Measurements from ENCODE around the gene GSG1L. TPM values are rescaled to one million over a fixed set of nuclear protein-coding genes. Genes with fewer than 3 reads are reported as not detected.
A peak's percentile ranks its signal among the peaks of the same experiment; 100 is the strongest.

GSG1L gene
- total and polyA plus RNA-seq, 9 of the 15 experiments (the other 6 are each of a cell fraction or from before 2014, with no cell fraction given) = not detected

DNA sequence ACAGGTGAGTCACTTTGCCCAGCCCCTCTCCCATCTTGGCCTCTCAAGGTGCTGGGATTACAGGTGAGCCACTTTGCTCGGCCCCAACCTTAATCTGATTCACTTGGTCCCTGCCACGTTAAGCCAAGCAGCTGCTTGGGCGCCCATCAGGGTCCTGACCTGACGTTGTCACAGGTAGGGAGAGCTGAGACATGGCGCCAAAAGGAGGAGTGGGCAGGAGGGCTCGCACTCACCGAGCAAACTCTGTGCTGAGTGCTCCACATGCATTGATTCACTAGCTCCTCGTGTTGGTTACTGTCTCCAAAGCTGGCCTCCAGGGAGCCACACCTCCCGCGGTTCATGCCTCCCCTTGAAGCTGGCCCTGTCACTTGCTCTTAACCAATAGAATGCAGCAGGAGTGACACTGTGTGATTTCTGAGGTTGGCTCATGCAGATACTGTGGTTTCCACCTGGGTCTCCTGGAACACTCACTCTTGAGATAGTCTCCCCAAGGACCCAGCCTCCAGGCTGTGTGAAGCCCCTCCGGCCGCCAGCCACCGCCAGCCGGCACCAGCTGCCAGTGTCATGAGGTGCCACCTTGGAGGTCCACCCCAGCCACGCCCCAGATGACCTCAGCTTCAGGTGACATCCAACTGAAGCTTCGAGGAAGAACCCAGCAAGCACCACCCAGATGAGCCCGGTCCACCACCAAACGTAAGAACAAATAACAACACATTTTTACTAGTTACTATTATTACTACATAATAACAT is 223.0 kb downstream of the GSG1L start:
- in situ Hi-C loops (cut with MboI) = no loop called here
- no peaks in the 10 kb centered on the region for H3K9me1 ChIP-seq (ENCODE audit: control insufficient read depth, insufficient read depth, low read length)
- peaks cover 10 to 29% of the 10 kb centered on the region in 2 experiments; a peak in 4 of 5 replicates for H3K27me3 ChIP-seq (ENCODE audit: control insufficient read depth in 2 of 2, insufficient read depth in 2 of 2, low read length in 2 of 2)
- POLR2A ChIA-PET = no interaction called here
- H3K4me1 ChIP-seq (replicated peaks in 1 of 2; ENCODE audit: control insufficient read depth in 2 of 2, insufficient read depth in 2 of 2, low read length in 2 of 2) = no peaks in the 10 kb centered on the region; a peak in 2 of 5 replicates
- H3K4me2 ChIP-seq (ENCODE audit: insufficient read depth, low read length) = no peak overlapping the region
- H3K4me3 ChIP-seq = no peak overlapping the region
- TF ChIP-seq NFYB (IDR thresholded peaks at IDR 0.05; ENCODE audit: extremely low read depth, insufficient read length) = peak; percentile 2
- no peak for TF ChIP-seq BHLHE40 (IDR thresholded peaks at IDR 0.05; ENCODE audit: low read length)
- intact Hi-C loops (cut with micrococcal nuclease) = no loop called here
- 2% methylated on average over 18 of the region's 18 CpGs for WGBS (ENCODE audit: insufficient coverage, low coverage, missing lambda C conversion rate)
- H3K9ac ChIP-seq (ENCODE audit: insufficient read depth in 1 of 2, low read depth in 2 of 2, low read length in 2 of 2) = no peak overlapping the region
- DNase-seq (ENCODE audit: extremely low read depth in 1 of 4, low spot score in 3 of 4) = peak in 1 of 4 experiments; percentile 4
- H4K20me1 ChIP-seq (replicated peaks; ENCODE audit: control insufficient read depth, insufficient read depth, low read length) = peaks cover 5% of the 10 kb centered on the region; the same call in 1 of the 2 replicates
- FAIRE-seq = no peak
- no peak; the same call in 2 of the 3 replicates for ATAC-seq
- no TSS peak for BruUV-seq (replicated peaks)
- H3K36me3 ChIP-seq (ENCODE audit: control insufficient read depth, insufficient read depth, low read length) = no peaks in the 10 kb centered on the region
- CTCF ChIA-PET (ENCODE audit: low intra/inter-chr PET ratio) = no interaction called here
- H2AFZ ChIP-seq (ENCODE audit: low read depth, low read length) = no peak overlapping the region
- H3K79me2 ChIP-seq (ENCODE audit: control insufficient read depth, insufficient read depth, low read length) = no peaks in the 10 kb centered on the region
- no peaks in the 10 kb centered on the region for H3K9me3 ChIP-seq (replicated peaks; ENCODE audit: control insufficient read depth, insufficient read depth, low read depth, low read length)
- H3K27ac ChIP-seq (ENCODE audit: extremely low read depth, low read depth, low read length) = no peak overlapping the region

DNA sequence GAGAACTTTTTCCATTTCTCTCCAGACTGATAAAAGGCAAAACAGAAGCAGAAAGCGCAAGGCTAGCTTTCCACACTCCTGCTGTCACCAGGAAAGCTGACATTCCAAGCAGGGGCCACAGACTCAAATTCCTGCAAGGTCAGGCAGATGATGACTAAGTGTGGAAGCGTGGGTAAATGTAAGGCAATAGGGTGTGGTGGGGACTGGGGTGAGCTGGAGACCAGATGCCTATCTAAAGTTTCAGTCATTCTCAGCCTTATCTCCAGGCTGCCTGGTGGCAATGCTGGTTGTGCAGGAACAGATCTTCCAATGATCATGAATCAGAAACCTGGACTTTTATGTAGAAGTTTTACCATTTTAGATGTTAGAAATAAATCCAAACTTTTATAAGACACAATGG is 224.1 kb downstream of the GSG1L start:
- H3K27ac ChIP-seq (ENCODE audit: extremely low read depth, low read depth, low read length) = no peak overlapping the region
- ATAC-seq = no peak
- no peaks in the 10 kb centered on the region for H3K36me3 ChIP-seq (ENCODE audit: control insufficient read depth, insufficient read depth, low read length)
- ChIA-PET CTCF (ENCODE audit: low intra/inter-chr PET ratio) (no interaction called here), POLR2A (no interaction called here)
- H3K4me2 ChIP-seq (ENCODE audit: insufficient read depth, low read length) = no peak overlapping the region
- no peak overlapping the region for H3K4me3 ChIP-seq
- no peak for FAIRE-seq
- WGBS (ENCODE audit: insufficient coverage, low coverage, missing lambda C conversion rate) = 9% methylated on average over 2 of the region's 2 CpGs
- H3K9ac ChIP-seq (ENCODE audit: insufficient read depth in 1 of 2, low read depth in 2 of 2, low read length in 2 of 2) = no peak overlapping the region
- H3K9me3 ChIP-seq (replicated peaks; ENCODE audit: control insufficient read depth, insufficient read depth, low read depth, low read length) = no peaks in the 10 kb centered on the region
- no peaks in the 10 kb centered on the region; a peak in 2 of 5 replicates for H3K4me1 ChIP-seq (replicated peaks in 1 of 2; ENCODE audit: control insufficient read depth in 2 of 2, insufficient read depth in 2 of 2, low read length in 2 of 2)
- peaks cover 10 to 29% of the 10 kb centered on the region in 2 experiments; a peak in 3 of 5 replicates for H3K27me3 ChIP-seq (ENCODE audit: control insufficient read depth in 2 of 2, insufficient read depth in 2 of 2, low read length in 2 of 2)
- H4K20me1 ChIP-seq (replicated peaks; ENCODE audit: control insufficient read depth, insufficient read depth, low read length) = peaks cover 5% of the 10 kb centered on the region; the same call in 1 of the 2 replicates
- in situ Hi-C loops (cut with MboI) = no loop called here
- BruUV-seq (replicated peaks) = no TSS peak
- no peak overlapping the region for H2AFZ ChIP-seq (ENCODE audit: low read depth, low read length)
- no peaks in the 10 kb centered on the region for H3K9me1 ChIP-seq (ENCODE audit: control insufficient read depth, insufficient read depth, low read length)
- intact Hi-C loops (cut with micrococcal nuclease) = no loop called here
- peak in 3 of 4 experiments; percentile 9 to 41 (median 39) for DNase-seq (ENCODE audit: extremely low read depth in 1 of 4, low spot score in 3 of 4)
- H3K79me2 ChIP-seq (ENCODE audit: control insufficient read depth, insufficient read depth, low read length) = no peaks in the 10 kb centered on the region
- TF ChIP-seq MYNN (IDR thresholded peaks at IDR 0.05) = no peak
- no peak for TF ChIP-seq MYNN (CRISPR knock-in tag; IDR thresholded peaks at IDR 0.05)
- TF ChIP-seq ZFP36 (IDR thresholded peaks at IDR 0.05; ENCODE audit: low read depth, low read length, partially characterized antibody) = peak; percentile 49
- TF ChIP-seq TCF3 (CRISPR knock-in tag; IDR thresholded peaks at IDR 0.05) = no peak
- peak; percentile 68 for TF ChIP-seq CBFA2T3 (IDR thresholded peaks at IDR 0.05)

Data from K562 (cell line).